Psoas muscle (tissue), 8 donors: ENCODE results near the gene FETUB. TPM values are rescaled to one million over a fixed set of nuclear protein-coding genes. Genes with fewer than 3 reads are reported as not detected.

Source experiments
- ATAC-seq, 4 donors: fragments of 200-7000 bp; cut with Tn5 transposase; one replicate each; pipeline ENCODE4 v1.9.1; 2020; ENCODE audit warnings: moderate library complexity in 3 of 4, mild to moderate bottlenecking in 2 of 4
- DNase-seq, 2 donors: peaks; one replicate each; pipeline ENCODE4 v3.0.0-alpha.2; 2020
- H3K27ac ChIP-seq: fragments of 200-600 bp; one replicate; pipeline ENCODE4 v1.8.0; 2022
- H3K27me3 ChIP-seq, 3 donors: fragments of 200-600 bp in 1 of 3; one replicate each; pipeline versions ENCODE4 v1.6.1 to v1.8.0; 2013 to 2022; ENCODE audit warnings: low read length in 2 of 3, mild to moderate bottlenecking in 2 of 3, moderate library complexity in 1 of 3; ENCODE audit not compliant: insufficient read depth in 3 of 3
- H3K36me3 ChIP-seq, 2 donors: fragments of 200-600 bp in 1 of 2; one replicate each; pipeline versions ENCODE4 v1.6.1 to v1.8.0; 2013 to 2022; ENCODE audit warnings: low read depth in 1 of 2, mild to moderate bottlenecking in 1 of 2, moderate library complexity in 1 of 2; ENCODE audit not compliant: insufficient read depth in 1 of 2
- H3K4me1 ChIP-seq: fragments of 200-600 bp; one replicate; pipeline ENCODE4 v1.8.0; 2022
- H3K4me3 ChIP-seq: fragments of 200-600 bp; one replicate; pipeline ENCODE4 v1.8.0; 2022; ENCODE audit warnings: mild to moderate bottlenecking
- H3K9me3 ChIP-seq: fragments of 200-600 bp; one replicate; pipeline ENCODE4 v1.8.0; 2022
- WGBS, 3 donors: extraction: QIAGEN DNeasy Blood & Tissue Kit; methylation state at CpG; one replicate each; pipeline versions ENCODE4 v1.1.6 to v1.1.7; 2013; 5-methylcytosine and 5-hydroxymethylcytosine counted together
- intact Hi-C, 2 donors: fragments of 100-400 bp; cut with DNase I; formaldehyde crosslinking; loops; one replicate each; pipeline versions ENCODE4 v1.11.0 to v1.14.2; 2022
- polyA plus RNA-seq, 3 donors: library from polyadenylated mRNA; stranded (reverse); fragments of 200-250 nt; gene quantifications; one replicate each; pipeline ENCODE4 v1.2.3, GENCODE V29; 2013
- total RNA-seq, 4 donors: library from RNA; stranded (reverse); fragmentation: NEBNext Ultra II Directional in 2 of 4; extraction: Animal tissue kit (Norgen Biotek cat#: 25700) in 2 of 4; gene quantifications; one replicate each; pipeline versions ENCODE4 v1.2.1 to v1.2.4, GENCODE V29; 2021 to 2023
- TF ChIP-seq, protein P1 (sequence below): fragments of 200-600 bp; IDR thresholded peaks from one replicate; pipeline ENCODE4 v1.8.0; 2022; ENCODE audit warnings: antibody characterized with exemption
- donor health status: healthy with polysubstance abuse.
- donor health status: DM: no; HTN: no; CAD: no; lungs with moderate emphysema.
- donor health status: Bipolar disorder and iron deficiency.
- donor health status: healthy.
- donor health status: DM: yes; HTN: yes; CAD: no.
- donor health status: DM: no; HTN: no; CAD: no.
- donor health status: DM: no; HTN: no; CAD: no.
- donor health status: DM: yes; HTN: yes; CAD: no.

FETUB gene
- total and polyA plus RNA-seq, 7 donors: not detected

DNA sequence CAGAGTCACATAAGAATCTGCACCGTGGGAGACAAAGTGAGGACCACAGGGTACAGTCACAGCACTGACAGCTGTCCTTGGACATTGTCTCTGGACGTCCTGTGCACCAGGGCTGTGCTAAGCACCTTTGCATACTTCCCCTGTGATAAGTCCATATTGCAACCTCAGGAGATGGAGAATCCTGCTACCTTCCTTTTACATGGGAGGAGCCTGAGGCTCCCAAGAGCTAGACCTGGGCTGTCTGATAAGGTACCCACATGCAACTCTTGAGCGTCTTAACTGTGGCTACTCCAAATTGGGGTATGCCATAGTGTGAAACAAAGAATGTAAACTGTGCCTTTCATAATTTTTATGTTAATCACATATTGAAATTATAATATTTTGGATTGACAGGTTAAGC is 2.5 kb upstream of the FETUB start:
- WGBS, 3 donors: 59 to 73% (median 60%) methylated on average over 3 of the region's 3 CpGs
- H3K4me1 ChIP-seq: no peaks in the 10 kb centered on the region
- no peak overlapping the region for H3K4me3 ChIP-seq
- H3K27ac ChIP-seq: no peak overlapping the region
- intact Hi-C loops: no loop called here
- TF ChIP-seq, protein P1, sequence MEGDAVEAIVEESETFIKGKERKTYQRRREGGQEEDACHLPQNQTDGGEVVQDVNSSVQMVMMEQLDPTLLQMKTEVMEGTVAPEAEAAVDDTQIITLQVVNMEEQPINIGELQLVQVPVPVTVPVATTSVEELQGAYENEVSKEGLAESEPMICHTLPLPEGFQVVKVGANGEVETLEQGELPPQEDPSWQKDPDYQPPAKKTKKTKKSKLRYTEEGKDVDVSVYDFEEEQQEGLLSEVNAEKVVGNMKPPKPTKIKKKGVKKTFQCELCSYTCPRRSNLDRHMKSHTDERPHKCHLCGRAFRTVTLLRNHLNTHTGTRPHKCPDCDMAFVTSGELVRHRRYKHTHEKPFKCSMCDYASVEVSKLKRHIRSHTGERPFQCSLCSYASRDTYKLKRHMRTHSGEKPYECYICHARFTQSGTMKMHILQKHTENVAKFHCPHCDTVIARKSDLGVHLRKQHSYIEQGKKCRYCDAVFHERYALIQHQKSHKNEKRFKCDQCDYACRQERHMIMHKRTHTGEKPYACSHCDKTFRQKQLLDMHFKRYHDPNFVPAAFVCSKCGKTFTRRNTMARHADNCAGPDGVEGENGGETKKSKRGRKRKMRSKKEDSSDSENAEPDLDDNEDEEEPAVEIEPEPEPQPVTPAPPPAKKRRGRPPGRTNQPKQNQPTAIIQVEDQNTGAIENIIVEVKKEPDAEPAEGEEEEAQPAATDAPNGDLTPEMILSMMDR: no peak
- DNase-seq (no peak), ATAC-seq (no peak)
- H3K36me3 ChIP-seq: no peaks in the 10 kb centered on the region
- H3K9me3 ChIP-seq: no peaks in the 10 kb centered on the region
- peaks cover 0 to 19% (median 0%) of the 10 kb centered on the region in 3 donors for H3K27me3 ChIP-seq

DNA sequence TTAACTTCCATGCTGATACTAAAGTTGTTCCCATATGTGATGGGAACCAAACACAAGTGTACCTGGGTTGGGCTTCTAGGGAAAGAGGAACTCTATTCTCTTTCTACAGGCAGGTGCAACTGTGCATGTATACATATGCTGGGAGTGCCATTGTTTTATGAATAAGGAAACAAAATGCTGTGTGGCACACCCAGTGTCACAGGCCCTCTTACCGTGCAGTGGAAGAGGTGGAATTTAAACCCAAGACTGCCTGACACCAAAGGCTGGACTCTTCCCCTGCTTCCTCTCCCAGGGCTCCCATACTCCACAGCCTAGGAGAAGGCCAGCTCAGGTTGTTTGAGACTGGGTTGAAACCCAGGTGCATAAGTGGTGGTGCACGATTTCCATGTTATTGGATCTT is 1.9 kb upstream of the FETUB start:
- Histone ChIP-seq H3K4me1 (no peaks in the 10 kb centered on the region), H3K4me3 (no peak overlapping the region), H3K9me3 (no peaks in the 10 kb centered on the region), H3K27me3 (peaks cover 1 to 25% (median 4%) of the 10 kb centered on the region in 3 donors), H3K27ac (no peak overlapping the region), H3K36me3 (no peaks in the 10 kb centered on the region)
- DNase-seq (no peak), ATAC-seq (no peak)
- intact Hi-C loops: no loop called here
- 78 to 85% (median 81%) methylated on average over 2 of the region's 2 CpGs for WGBS, 3 donors
- TF ChIP-seq, protein P1: no peak

DNA sequence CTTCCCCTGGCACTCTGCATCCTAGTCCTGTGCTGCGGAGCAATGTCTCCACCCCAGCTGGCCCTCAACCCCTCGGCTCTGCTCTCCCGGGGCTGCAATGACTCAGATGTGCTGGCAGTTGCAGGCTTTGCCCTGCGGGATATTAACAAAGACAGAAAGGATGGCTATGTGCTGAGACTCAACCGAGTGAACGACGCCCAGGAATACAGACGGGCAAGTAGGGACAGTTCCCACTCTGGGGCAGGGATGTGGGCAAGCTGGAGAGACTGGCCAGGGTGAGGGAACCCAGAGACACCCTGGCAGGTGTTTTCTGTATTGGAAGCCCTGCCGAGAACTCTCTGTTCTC is 247 bp downstream of the FETUB start:
- H3K36me3 ChIP-seq: no peaks in the 10 kb centered on the region
- intact Hi-C loops: no loop called here
- ATAC-seq (no peak), DNase-seq (peak in 1 of 2 donors; percentile 50)
- no peak overlapping the region for H3K4me3 ChIP-seq
- no peak overlapping the region for H3K27ac ChIP-seq
- H3K4me1 ChIP-seq: no peaks in the 10 kb centered on the region
- WGBS, 3 donors: 20 to 30% (median 24%) methylated on average over 9 of the region's 9 CpGs
- no peaks in the 10 kb centered on the region for H3K9me3 ChIP-seq
- peaks cover 2 to 31% (median 4%) of the 10 kb centered on the region in 3 donors for H3K27me3 ChIP-seq
- TF ChIP-seq, protein P1: no peak

DNA sequence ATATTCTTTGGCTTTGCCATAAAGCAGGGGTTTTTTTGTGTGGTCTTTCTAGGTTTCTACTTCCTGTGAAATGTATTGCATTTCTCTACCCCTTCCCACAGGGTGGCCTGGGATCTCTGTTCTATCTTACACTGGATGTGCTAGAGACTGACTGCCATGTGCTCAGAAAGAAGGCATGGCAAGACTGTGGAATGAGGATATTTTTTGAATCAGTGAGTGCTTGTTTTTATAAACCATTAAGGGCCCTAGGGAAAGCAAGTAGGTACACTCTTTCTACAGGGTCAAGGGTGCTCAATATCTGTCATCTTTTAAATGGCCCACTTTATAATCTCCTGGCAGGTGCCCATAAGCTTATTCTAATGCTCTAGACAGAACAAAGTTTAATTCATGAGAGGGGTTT is 730 bp downstream of the FETUB start:
- TF ChIP-seq, protein P1: no peak
- no peak for ATAC-seq
- Histone ChIP-seq H3K27me3 (peaks cover 2 to 27% (median 4%) of the 10 kb centered on the region in 3 donors), H3K36me3 (no peaks in the 10 kb centered on the region), H3K4me3 (no peak overlapping the region), H3K4me1 (no peaks in the 10 kb centered on the region), H3K27ac (no peak overlapping the region), H3K9me3 (no peaks in the 10 kb centered on the region)
- DNase-seq: no peak
- intact Hi-C loops: no loop called here

DNA sequence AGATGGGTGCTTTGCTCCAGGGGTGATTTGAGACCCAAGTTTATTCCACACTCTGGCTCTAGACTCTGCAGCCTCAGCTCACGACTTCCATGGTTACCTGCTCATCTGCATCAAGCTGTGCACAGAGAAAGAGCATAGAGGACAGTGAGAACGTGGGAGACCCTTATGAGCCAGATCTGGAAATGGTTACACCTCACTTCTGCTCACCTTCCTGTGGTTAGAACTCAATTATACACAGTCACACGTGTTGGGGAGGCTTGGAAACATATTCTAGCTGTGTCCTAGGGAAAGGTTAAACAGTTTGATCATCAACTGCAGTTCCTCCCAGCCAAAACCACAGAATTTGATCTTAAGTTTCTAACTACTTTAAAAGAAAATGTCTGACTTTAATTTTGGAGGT is 1.8 kb downstream of the FETUB start:
- WGBS, 3 donors: 52 to 60% (median 59%) methylated on average over 3 of the region's 3 CpGs
- Histone ChIP-seq H3K4me1 (no peaks in the 10 kb centered on the region), H3K9me3 (no peaks in the 10 kb centered on the region), H3K27ac (no peak overlapping the region), H3K4me3 (no peak overlapping the region), H3K27me3 (peaks cover 2 to 27% (median 4%) of the 10 kb centered on the region in 3 donors), H3K36me3 (no peaks in the 10 kb centered on the region)
- DNase-seq (no peak), ATAC-seq (no peak)
- TF ChIP-seq, protein P1: no peak
- intact Hi-C loops: no loop called here
